HUDEP-2 (cell line): ENCODE data around the gene RARA.

Source experiments
- DNase-seq, 76 experiments: peaks; one replicate each; lab custom pipeline; 2025; ENCODE audit not compliant: unreplicated experiment in 76 of 76; lab: John Stamatoyannopoulos, UW

Gene RARA

GRCh38 chr17:40313668-40314583 lies 4.9 kb downstream of the RARA start:
- no peak for DNase-seq

GRCh38 chr17:40314584-40314956 lies 5.6 kb downstream of the RARA start:
- DNase-seq, result peak in 72 of 76 experiments; percentile 41 to 94 (median 80)

- no peak for DNase-seq
Measured at GRCh38 chr17:40315206-40315605, 6.2 kb downstream of the RARA start.

GRCh38 chr17:40315678-40316570 lies 6.9 kb downstream of the RARA start:
- peak in 37 of 76 experiments; percentile 11 to 62 (median 39) for DNase-seq

GRCh38 chr17:40316571-40317344 lies 7.8 kb downstream of the RARA start:
- no peak for DNase-seq

- peak in 45 of 76 experiments; percentile 7 to 55 (median 32) for DNase-seq
Measured at GRCh38 chr17:40317345-40317873, 8.4 kb downstream of the RARA start.

GRCh38 chr17:40317880-40318829 lies 9.2 kb downstream of the RARA start:
- DNase-seq, result peak in 73 of 76 experiments; percentile 42 to 94 (median 85)

GRCh38 chr17:40318830-40319391 lies 9.9 kb downstream of the RARA start:
- DNase-seq, result no peak

- peak in 19 of 76 experiments; percentile 7 to 55 (median 25) for DNase-seq
Measured at GRCh38 chr17:40319651-40320540, 10.9 kb downstream of the RARA start.

- DNase-seq, result peak in 20 of 76 experiments; percentile 7 to 47 (median 26)
Measured at GRCh38 chr17:40320756-40321523, 12.0 kb downstream of the RARA start.

- DNase-seq, result no peak
Measured at GRCh38 chr17:40321524-40321929, 12.5 kb downstream of the RARA start.

GRCh38 chr17:40321961-40322357 lies 13.0 kb downstream of the RARA start:
- peak in 2 of 76 experiments; percentile 14 to 20 for DNase-seq

- peak in 65 of 76 experiments; percentile 12 to 82 (median 52) for DNase-seq
Measured at GRCh38 chr17:40322358-40323315, 13.7 kb downstream of the RARA start.

GRCh38 chr17:40323391-40324381 lies 14.7 kb downstream of the RARA start:
- peak in 40 of 76 experiments; percentile 5 to 58 (median 34) for DNase-seq
